NB4 (cell line): ENCODE results near the gene LYRM7.

Experiments
- POLR2A ChIP-seq: IDR thresholded peaks from 2 replicates; pipeline ENCODE4 v1.6.1; 2011; ENCODE audit warnings: mild to moderate bottlenecking; ENCODE audit not compliant: insufficient read length; ENCODE audit errors: extremely low read depth
- TF ChIP-seq, protein P1 (sequence below): IDR thresholded peaks from one replicate; pipeline ENCODE4 v1.5.1; 2012; ENCODE audit warnings: low read depth, low read length
- TF ChIP-seq, protein P2 (sequence below): IDR thresholded peaks from 2 replicates; pipeline ENCODE4 v1.6.1; 2011; ENCODE audit warnings: low read depth, low read length

DNA sequence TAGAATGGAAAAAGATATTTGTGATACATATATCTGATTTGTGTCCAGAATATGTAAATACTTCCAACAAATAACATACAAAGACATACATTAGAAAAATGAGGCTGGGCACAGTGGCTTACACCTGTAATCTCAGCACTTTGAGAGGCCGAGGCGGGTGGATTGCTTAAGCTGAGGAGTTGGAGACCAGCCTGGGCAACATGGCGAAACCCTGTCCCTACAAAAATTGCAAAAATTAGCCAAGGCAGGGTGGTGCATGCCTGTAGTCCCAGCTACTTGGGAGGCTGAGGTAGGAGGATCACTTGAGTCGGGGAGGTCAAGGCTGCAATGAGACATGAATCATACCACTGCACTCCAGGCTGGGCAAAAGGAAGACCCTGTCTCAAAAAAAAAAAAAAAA is 47.0 kb downstream of the LYRM7 start:
- TF ChIP-seq, protein P1, sequence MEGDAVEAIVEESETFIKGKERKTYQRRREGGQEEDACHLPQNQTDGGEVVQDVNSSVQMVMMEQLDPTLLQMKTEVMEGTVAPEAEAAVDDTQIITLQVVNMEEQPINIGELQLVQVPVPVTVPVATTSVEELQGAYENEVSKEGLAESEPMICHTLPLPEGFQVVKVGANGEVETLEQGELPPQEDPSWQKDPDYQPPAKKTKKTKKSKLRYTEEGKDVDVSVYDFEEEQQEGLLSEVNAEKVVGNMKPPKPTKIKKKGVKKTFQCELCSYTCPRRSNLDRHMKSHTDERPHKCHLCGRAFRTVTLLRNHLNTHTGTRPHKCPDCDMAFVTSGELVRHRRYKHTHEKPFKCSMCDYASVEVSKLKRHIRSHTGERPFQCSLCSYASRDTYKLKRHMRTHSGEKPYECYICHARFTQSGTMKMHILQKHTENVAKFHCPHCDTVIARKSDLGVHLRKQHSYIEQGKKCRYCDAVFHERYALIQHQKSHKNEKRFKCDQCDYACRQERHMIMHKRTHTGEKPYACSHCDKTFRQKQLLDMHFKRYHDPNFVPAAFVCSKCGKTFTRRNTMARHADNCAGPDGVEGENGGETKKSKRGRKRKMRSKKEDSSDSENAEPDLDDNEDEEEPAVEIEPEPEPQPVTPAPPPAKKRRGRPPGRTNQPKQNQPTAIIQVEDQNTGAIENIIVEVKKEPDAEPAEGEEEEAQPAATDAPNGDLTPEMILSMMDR = no peak
- TF ChIP-seq POLR2A = no peak
- TF ChIP-seq, protein P2, sequence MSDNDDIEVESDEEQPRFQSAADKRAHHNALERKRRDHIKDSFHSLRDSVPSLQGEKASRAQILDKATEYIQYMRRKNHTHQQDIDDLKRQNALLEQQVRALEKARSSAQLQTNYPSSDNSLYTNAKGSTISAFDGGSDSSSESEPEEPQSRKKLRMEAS = no peak
